RWPE1 (cell line): ENCODE results near the gene KHDC1L.

Source experiments
- CTCF ChIA-PET: fragments of 350-600 bp; sonication (Branson Sonifier 250); formaldehyde crosslinking; extraction: SDS; loops from one replicate; lab custom pipeline; 2021; lab: Yijun Ruan, JAX
- POLR2A ChIA-PET: fragments of 400-600 bp; formaldehyde crosslinking; extraction: SDS; loops from one replicate; lab custom pipeline; 2020; ENCODE audit warnings: antibody characterized with exemption; ENCODE audit not compliant: low non-redundant PET; lab: Yijun Ruan, JAX
- DNase-seq: peaks from one replicate; pipeline ENCODE4 v3.0.0; 2012; ENCODE audit warnings: low spot score
- H3K27ac ChIP-seq: fragments of 450-650 bp; 2 replicates; pipeline ENCODE4 v1.5.1; 2017
- TF ChIP-seq, protein P1 (sequence below): fragments of 450-650 bp; conservative IDR thresholded peaks from 2 replicates; pipeline ENCODE4 v1.5.1; 2017; ENCODE audit warnings: low read depth, mild to moderate bottlenecking

The KHDC1L gene

DNA sequence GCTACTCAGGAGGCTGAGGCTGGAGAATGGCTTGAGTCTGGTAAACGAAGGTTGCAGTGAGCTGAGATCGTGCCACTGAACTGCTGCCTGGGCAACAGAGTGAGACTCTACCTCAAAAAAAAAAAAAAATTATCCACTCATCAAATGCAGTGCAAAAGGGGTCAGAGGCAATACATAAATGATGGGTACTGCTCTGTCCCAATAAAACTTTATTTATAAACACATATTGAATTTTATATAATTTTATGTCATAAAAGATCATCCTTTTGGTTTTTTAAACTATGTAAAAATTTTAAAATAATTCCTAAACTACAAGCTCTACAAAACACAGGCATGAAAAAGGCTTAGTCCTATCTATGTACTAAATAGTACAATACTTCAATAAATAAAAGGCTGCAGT is 27.4 kb upstream of the KHDC1L start:
- H3K27ac ChIP-seq = no peak overlapping the region
- no peak for DNase-seq
- POLR2A ChIA-PET = no interaction called here
- TF ChIP-seq, protein P1, sequence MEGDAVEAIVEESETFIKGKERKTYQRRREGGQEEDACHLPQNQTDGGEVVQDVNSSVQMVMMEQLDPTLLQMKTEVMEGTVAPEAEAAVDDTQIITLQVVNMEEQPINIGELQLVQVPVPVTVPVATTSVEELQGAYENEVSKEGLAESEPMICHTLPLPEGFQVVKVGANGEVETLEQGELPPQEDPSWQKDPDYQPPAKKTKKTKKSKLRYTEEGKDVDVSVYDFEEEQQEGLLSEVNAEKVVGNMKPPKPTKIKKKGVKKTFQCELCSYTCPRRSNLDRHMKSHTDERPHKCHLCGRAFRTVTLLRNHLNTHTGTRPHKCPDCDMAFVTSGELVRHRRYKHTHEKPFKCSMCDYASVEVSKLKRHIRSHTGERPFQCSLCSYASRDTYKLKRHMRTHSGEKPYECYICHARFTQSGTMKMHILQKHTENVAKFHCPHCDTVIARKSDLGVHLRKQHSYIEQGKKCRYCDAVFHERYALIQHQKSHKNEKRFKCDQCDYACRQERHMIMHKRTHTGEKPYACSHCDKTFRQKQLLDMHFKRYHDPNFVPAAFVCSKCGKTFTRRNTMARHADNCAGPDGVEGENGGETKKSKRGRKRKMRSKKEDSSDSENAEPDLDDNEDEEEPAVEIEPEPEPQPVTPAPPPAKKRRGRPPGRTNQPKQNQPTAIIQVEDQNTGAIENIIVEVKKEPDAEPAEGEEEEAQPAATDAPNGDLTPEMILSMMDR = no peak
- CTCF ChIA-PET = interaction anchor here (0.6 kb wide), 1 partner anchor 64 kb away, joined by 3 read pairs; no protein-coding TSS in a partner anchor

DNA sequence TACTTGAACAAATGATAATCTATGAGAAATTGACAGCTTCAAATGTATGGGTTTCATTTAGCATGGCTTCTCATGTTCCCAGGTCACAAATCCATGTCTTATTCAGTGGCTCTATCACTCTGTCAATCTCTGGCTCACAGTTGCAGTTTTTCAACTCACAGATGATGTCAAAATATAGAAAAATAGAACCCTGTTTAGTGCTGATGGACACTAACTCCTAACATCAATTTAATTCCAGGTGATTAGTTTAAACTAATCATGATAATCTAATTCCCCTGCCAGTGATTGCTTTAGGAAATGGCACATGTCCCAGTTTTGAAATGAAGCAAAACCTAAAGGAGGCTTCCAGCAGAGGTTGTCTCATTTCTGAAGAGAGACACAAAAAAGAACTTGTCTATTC is 24.7 kb upstream of the KHDC1L start:
- no peak for DNase-seq
- POLR2A ChIA-PET = no interaction called here
- TF ChIP-seq, protein P1 = no peak
- CTCF ChIA-PET = no interaction called here
- no peak overlapping the region for H3K27ac ChIP-seq

DNA sequence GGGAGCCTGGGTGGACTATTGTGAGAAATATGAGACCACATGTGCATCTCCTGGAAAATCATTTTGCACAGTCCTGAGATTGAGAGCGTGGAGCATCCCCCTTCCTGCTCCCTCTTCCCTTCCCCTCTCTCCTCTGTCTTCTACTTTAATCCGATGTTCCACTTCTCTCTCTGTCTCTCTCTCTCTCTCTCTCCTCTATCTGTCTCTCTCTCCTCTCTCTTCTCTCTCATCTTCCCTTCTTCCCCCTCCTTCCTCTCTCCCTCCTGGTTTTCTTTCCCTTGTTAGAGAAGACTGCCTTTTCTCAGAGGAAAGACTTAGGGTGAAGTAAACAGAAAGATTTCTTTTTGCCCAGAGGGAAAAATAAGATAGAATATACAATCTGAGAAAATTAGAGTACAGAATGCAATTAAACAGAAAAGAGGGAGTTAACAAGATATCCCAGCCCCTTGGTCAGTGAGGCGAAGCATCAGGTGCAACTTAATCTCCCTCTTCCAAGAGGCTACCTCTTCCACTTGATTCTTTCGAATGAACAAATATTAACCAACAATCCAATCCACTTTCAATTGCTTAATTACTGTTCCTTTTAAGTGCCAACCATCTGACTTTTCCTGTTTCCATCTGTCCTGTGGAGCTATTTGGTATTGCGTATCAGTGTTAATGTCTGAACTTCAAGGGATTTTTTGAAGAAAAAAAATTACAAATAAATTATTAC is 23.1 kb upstream of the KHDC1L start:
- CTCF ChIA-PET = interaction anchor here (0.6 kb wide), 1 partner anchor 879 kb away, joined by 4 read pairs; no protein-coding TSS in a partner anchor

DNA sequence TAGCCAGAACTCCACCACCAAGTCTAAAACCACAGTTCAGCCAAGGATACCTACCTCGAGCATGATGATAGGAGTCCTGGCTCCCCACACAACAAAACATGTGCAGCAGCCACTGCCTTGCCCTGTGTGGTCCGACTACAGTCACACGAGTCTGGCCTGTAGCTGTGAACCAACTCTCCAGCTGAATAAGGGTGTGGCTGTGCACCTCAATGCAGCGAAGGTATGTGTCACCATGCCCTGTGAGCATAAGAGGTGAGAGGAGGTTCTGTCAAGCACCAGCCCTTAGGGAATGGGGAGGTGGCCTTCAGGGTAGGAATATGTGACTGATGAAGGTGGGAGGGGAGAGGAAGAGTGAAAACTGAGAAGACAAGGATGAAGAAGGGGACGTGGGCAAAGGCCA is 16.7 kb upstream of the KHDC1L start:
- no peak for DNase-seq
- CTCF ChIA-PET = no interaction called here
- TF ChIP-seq, protein P1 = no peak
- POLR2A ChIA-PET = no interaction called here
- H3K27ac ChIP-seq = no peak overlapping the region

More for the DNA sequence above, 23.1 kb upstream of the KHDC1L start:
- TF ChIP-seq, protein P1 = no peak
- no peak for DNase-seq
- H3K27ac ChIP-seq = no peak overlapping the region
- POLR2A ChIA-PET = interaction anchor here (0.6 kb wide), 1 partner anchor 61 kb away, joined by 3 read pairs; no protein-coding TSS in a partner anchor

DNA sequence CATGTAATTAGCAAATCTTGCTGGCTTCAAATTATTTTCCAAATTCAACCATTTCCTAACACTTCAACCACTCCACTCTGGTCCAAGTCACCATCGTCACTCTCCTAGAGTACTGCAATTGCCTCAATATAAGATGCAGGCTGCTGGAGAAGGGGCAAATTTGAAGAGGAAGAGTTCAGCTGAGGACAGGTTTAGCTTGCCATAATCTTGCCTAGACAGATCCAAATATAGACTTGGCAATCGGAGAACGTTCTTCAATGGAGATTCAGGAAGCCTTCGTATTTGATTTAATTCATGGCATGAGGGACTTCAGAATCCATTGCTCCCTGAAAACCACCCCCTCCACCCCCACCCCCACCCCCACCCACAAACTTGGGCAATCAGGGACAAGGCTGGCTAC is 15.4 kb upstream of the KHDC1L start:
- ChIA-PET CTCF (no interaction called here), POLR2A (no interaction called here)
- TF ChIP-seq, protein P1 = no peak
- no peak for DNase-seq
- no peak overlapping the region for H3K27ac ChIP-seq

DNA sequence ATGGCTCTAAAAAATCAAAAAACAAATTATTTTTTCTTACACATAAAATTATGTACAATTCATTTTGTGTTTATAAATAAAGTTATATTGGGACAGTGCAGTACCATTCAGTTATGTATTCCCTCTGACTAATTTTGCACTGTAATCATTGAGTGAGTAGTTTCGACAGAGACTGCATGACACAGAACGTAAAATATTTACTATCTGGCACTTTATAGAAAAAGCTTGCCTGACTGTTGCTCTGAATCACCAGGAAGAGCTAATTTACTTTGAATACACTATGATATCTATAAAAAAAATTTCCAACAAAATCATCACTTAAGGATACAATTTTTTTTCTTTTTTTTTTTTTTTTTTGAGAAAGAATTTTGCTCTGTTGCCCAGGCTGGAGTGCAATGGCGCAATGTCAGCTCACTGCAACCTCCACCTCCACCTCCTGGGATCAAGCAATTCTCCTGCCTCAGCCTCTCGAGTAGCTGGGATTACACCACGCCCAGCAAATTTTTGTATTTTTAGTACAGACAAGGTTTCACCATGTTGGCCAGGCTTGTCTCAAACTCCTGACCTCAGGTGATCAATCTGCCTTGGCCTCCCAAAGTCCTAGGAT is 11.0 kb upstream of the KHDC1L start:
- TF ChIP-seq, protein P1 = no peak
- DNase-seq = peak; percentile 75
- H3K27ac ChIP-seq = peak overlapping the region; percentile 77
- POLR2A ChIA-PET = no interaction called here
- CTCF ChIA-PET = interaction anchor here (0.6 kb wide), 1 partner anchor 1940 kb away, joined by 3 read pairs; no protein-coding TSS in a partner anchor
